H1 (cell line): Measurements from ENCODE around the gene DIPK1B. TPM values are rescaled to one million over a fixed set of nuclear protein-coding genes. Genes with fewer than 3 reads are reported as not detected.
A peak's percentile ranks its signal among the peaks of the same experiment; 100 is the strongest.

Source experiments
- CTCF ChIA-PET: fragments of 300-600 bp; sonication (Branson Sonifier 250); formaldehyde crosslinking; loops from one replicate; lab custom pipeline; 2021; ENCODE audit not compliant: partially characterized antibody; lab: Charles Lee
- POLR2A ChIA-PET: fragments of 300-600 bp; sonication (Branson Sonifier 250); formaldehyde crosslinking; loops from one replicate; lab custom pipeline; 2021; ENCODE audit warnings: inconsistent platforms; ENCODE audit not compliant: partially characterized antibody; lab: Charles Lee
- DNase-seq, 2 experiments: peaks; one replicate each; pipeline versions ENCODE4 v3.0.0 to v3.0.0-alpha.2; 2010 to 2022; ENCODE audit warnings: low spot score in 2 of 2, low read depth in 1 of 2, mixed read lengths in 1 of 2
- FAIRE-seq: peaks from 2 replicates; lab custom pipeline; 2011; peaks lifted over from hg19 to GRCh38; lab: Jason Lieb, UNC
- H2AFZ ChIP-seq: 2 replicates; pipeline ENCODE4 v1.8.1; 2012; ENCODE audit warnings: low read length, inconsistent platforms
- H2AK5ac ChIP-seq: 2 replicates; pipeline ENCODE4 v1.6.1; 2013; ENCODE audit warnings: low read depth, low read length
- H2BK120ac ChIP-seq: replicated peaks from 2 replicates; pipeline ENCODE3; 2013; ENCODE audit warnings: low read depth, low read length, inconsistent platforms
- H2BK12ac ChIP-seq: 2 replicates; pipeline ENCODE4 v1.6.1; 2013; ENCODE audit warnings: low read depth, low read length
- H2BK15ac ChIP-seq: 2 replicates; pipeline ENCODE4 v1.6.1; 2013; ENCODE audit warnings: low read length
- H2BK20ac ChIP-seq: 2 replicates; pipeline ENCODE4 v1.6.1; 2013; ENCODE audit warnings: low read length
- H2BK5ac ChIP-seq: 2 replicates; pipeline ENCODE4 v1.6.1; 2013; ENCODE audit warnings: low read depth, low read length
- H3K14ac ChIP-seq: 2 replicates; pipeline ENCODE4 v1.6.1; 2013; ENCODE audit warnings: inconsistent platforms; ENCODE audit not compliant: insufficient read length
- H3K18ac ChIP-seq: 2 replicates; pipeline ENCODE4 v1.6.1; 2013; ENCODE audit warnings: low read length; ENCODE audit errors: extremely low read depth
- H3K23ac ChIP-seq: 2 replicates; pipeline ENCODE4 v1.6.1; 2013; ENCODE audit warnings: inconsistent platforms; ENCODE audit not compliant: insufficient read length
- H3K23me2 ChIP-seq: 2 replicates; pipeline ENCODE4 v1.6.1; 2013; ENCODE audit warnings: low read depth, low read length
- H3K27ac ChIP-seq: 2 replicates; pipeline ENCODE4 v1.6.1; 2011; ENCODE audit warnings: low read depth, low read length, inconsistent platforms
- H3K27me3 ChIP-seq, 4 experiments: replicated peaks in 1 of 4; 1 replicate in 1 of 4; 2 replicates in 3 of 4; pipeline versions ENCODE4 v1.6.1 to v1.8.1; 2011 to 2013; ENCODE audit warnings: low read length in 3 of 4, mild to moderate bottlenecking in 3 of 4, inconsistent platforms in 2 of 4, mixed read lengths in 2 of 4, moderate library complexity in 1 of 4; ENCODE audit not compliant: control insufficient read depth in 3 of 4, insufficient read depth in 3 of 4; ENCODE audit errors: extremely low read depth in 1 of 4
- H3K36me3 ChIP-seq, 4 experiments: 2 replicates each; pipeline versions ENCODE4 v1.6.1 to v1.8.1; 2011 to 2013; ENCODE audit warnings: mild to moderate bottlenecking in 4 of 4, low read length in 3 of 4, moderate library complexity in 2 of 4, control low read depth in 1 of 4, inconsistent platforms in 1 of 4; ENCODE audit not compliant: insufficient read depth in 4 of 4, control insufficient read depth in 2 of 4
- H3K4ac ChIP-seq: replicated peaks from 2 replicates; pipeline ENCODE3; 2013; ENCODE audit warnings: low read length, low read depth, mixed read lengths, inconsistent platforms; ENCODE audit not compliant: insufficient read length
- H3K4me1 ChIP-seq, 4 experiments: replicated peaks in 1 of 4; 1 replicate in 1 of 4; 2 replicates in 3 of 4; pipeline versions ENCODE4 v1.6.1 to v1.8.1; 2011 to 2013; ENCODE audit warnings: low read length in 3 of 4, inconsistent platforms in 2 of 4, mixed read lengths in 1 of 4; ENCODE audit not compliant: insufficient read depth in 4 of 4, control insufficient read depth in 3 of 4
- H3K4me2 ChIP-seq, 2 experiments: 2 replicates each; pipeline versions ENCODE4 v1.6.1 to v1.8.1; 2011 to 2013; ENCODE audit warnings: low read depth in 2 of 2, low read length in 2 of 2, control low read depth in 1 of 2, inconsistent platforms in 1 of 2, mild to moderate bottlenecking in 1 of 2; ENCODE audit not compliant: insufficient read depth in 1 of 2
- H3K4me3 ChIP-seq, 4 experiments: fragments of 200-600, 300-600 bp in 1 of 4; sonication (generic), shearing (Covaris generic), sonication (Bioruptor Twin) in 1 of 4; 2 replicates each; pipeline versions ENCODE4 v1.5.1 to v1.8.1; 2011 to 2016; ENCODE audit warnings: low read length in 4 of 4, low read depth in 3 of 4, control low read depth in 2 of 4, inconsistent platforms in 2 of 4, mild to moderate bottlenecking in 2 of 4, mixed read lengths in 1 of 4, moderate library complexity in 1 of 4; ENCODE audit not compliant: insufficient read depth in 2 of 4; ENCODE audit errors: extremely low read depth in 1 of 4
- H3K56ac ChIP-seq: replicated peaks from 2 replicates; pipeline ENCODE3; 2013; ENCODE audit warnings: low read depth, mild to moderate bottlenecking, mixed read lengths, low read length, inconsistent platforms; ENCODE audit not compliant: insufficient read length
- H3K79me1 ChIP-seq: 2 replicates; pipeline ENCODE4 v1.6.1; 2013; ENCODE audit warnings: low read depth, low read length, control low read depth
- H3K79me2 ChIP-seq, 2 experiments: 2 replicates each; pipeline versions ENCODE4 v1.6.1 to v1.8.1; 2012 to 2013; ENCODE audit warnings: low read length in 2 of 2, mild to moderate bottlenecking in 2 of 2, inconsistent platforms in 1 of 2; ENCODE audit not compliant: insufficient read depth in 2 of 2, control insufficient read depth in 1 of 2
- H3K9ac ChIP-seq, 4 experiments: replicated peaks in 1 of 4; 1 replicate in 1 of 4; 2 replicates in 3 of 4; pipeline versions ENCODE4 v1.6.1 to v1.8.1; 2011 to 2013; ENCODE audit warnings: low read depth in 3 of 4, low read length in 3 of 4, control low read depth in 2 of 4, mild to moderate bottlenecking in 2 of 4, moderate library complexity in 2 of 4, inconsistent platforms in 1 of 4; ENCODE audit errors: extremely low read depth in 1 of 4
- H3K9me3 ChIP-seq, 2 experiments: 2 replicates each; pipeline versions ENCODE4 v1.6.1 to v1.8.1; 2012 to 2013; ENCODE audit warnings: mild to moderate bottlenecking in 2 of 2, moderate library complexity in 2 of 2, control low read depth in 1 of 2, inconsistent platforms in 1 of 2, low read depth in 1 of 2, low read length in 1 of 2, mixed read lengths in 1 of 2; ENCODE audit not compliant: insufficient read depth in 2 of 2
- H4K20me1 ChIP-seq, 2 experiments: replicated peaks in 1 of 2; 2 replicates each; pipeline versions ENCODE3 to v1.8.1; 2011 to 2013; ENCODE audit warnings: inconsistent platforms in 2 of 2, low read length in 2 of 2, mild to moderate bottlenecking in 1 of 2; ENCODE audit not compliant: insufficient read depth in 2 of 2, control insufficient read depth in 1 of 2
- H4K5ac ChIP-seq: 2 replicates; pipeline ENCODE4 v1.6.1; 2013; ENCODE audit warnings: low read length, low read depth, mixed read lengths, inconsistent platforms; ENCODE audit not compliant: insufficient read length
- H4K8ac ChIP-seq: 2 replicates; pipeline ENCODE4 v1.8.0; 2013; ENCODE audit warnings: mild to moderate bottlenecking, moderate library complexity, low read length, inconsistent platforms; ENCODE audit not compliant: insufficient read depth; ENCODE audit errors: extremely low read depth
- H4K91ac ChIP-seq: replicated peaks from 2 replicates; pipeline ENCODE3; 2013; ENCODE audit warnings: low read length, mixed read lengths, inconsistent platforms; ENCODE audit not compliant: insufficient read length
- EZH2 ChIP-seq: fragments of 200-600 bp; sonication (generic); IDR thresholded peaks from 2 replicates; pipeline ENCODE4 v1.7.1; 2012; ENCODE audit warnings: low read depth, mild to moderate bottlenecking, moderate library complexity, low read length, inconsistent platforms; ENCODE audit not compliant: severe bottlenecking
- GABPA ChIP-seq: IDR thresholded peaks from 2 replicates; pipeline ENCODE4 v1.6.1; 2011; ENCODE audit warnings: mild to moderate bottlenecking, low read length, moderate library complexity, borderline replicate concordance; ENCODE audit not compliant: insufficient read depth
- KDM4A ChIP-seq: IDR thresholded peaks from one replicate; pipeline ENCODE4 v1.7.1; 2012; ENCODE audit warnings: low read depth, mild to moderate bottlenecking, moderate library complexity, low read length, inconsistent platforms; ENCODE audit not compliant: severe bottlenecking
- POLR2A ChIP-seq, 2 experiments: IDR thresholded peaks; 1 replicate in 1 of 2; 2 replicates in 1 of 2; pipeline ENCODE4 v1.6.1; 2011; ENCODE audit warnings: low read depth in 2 of 2, low read length in 2 of 2, mild to moderate bottlenecking in 2 of 2; ENCODE audit errors: control extremely low read depth in 1 of 2
- TAF1 ChIP-seq: IDR thresholded peaks from 2 replicates; pipeline ENCODE4 v1.6.1; 2011; ENCODE audit warnings: mild to moderate bottlenecking, low read depth, low read length
- WGBS, 2 experiments: shearing (Covaris generic) in 1 of 2; methylation state at CpG; one replicate each; pipeline versions ENCODE4 v1.1.6 to v1.1.7; 2013 to 2015; ENCODE audit warnings: low lambda C conversion rate in 2 of 2, mixed read lengths in 2 of 2, inconsistent platforms in 1 of 2, low coverage in 1 of 2, missing lambda C conversion rate in 1 of 2; ENCODE audit not compliant: insufficient replicate concordance in 2 of 2, insufficient coverage in 1 of 2, insufficient read length in 1 of 2; ENCODE audit errors: extremely low coverage in 1 of 2, missing lambda C conversion rate in 1 of 2; 5-methylcytosine and 5-hydroxymethylcytosine counted together
- polyA plus RNA-seq, 7 experiments: library from polyadenylated mRNA; depleted of rRNA in 3 of 7; stranded (reverse) in 5 of 7; unstranded in 2 of 7; fragments of >200 nt in 5 of 7; fragments of 200-250 nt in 2 of 7; gene quantifications; 1 replicate in 5 of 7; 2 replicates in 1 of 7; 4 replicates in 1 of 7; pipeline versions ENCODE4 v1.2.1 to v1.2.3, GENCODE V29; 2011 to 2013; ENCODE audit warnings: missing spikeins in 2 of 7, mixed read lengths in 2 of 7
- total RNA-seq: library from RNA; stranded (reverse); fragmentation: NEBNext Ultra II Directional; extraction: Animal tissue kit (Norgen Biotek cat#: 25700); gene quantifications from 2 replicates; pipeline ENCODE4 v1.2.1, GENCODE V29; 2021

Gene DIPK1B
- total and polyA plus RNA-seq, 2 of the 8 experiments (the other 6 are each of a cell fraction or from before 2014, with no cell fraction given), result 32.3 to 64.8 TPM

GRCh38 chr9:136686794-136687711, 25.3 kb upstream of the DIPK1B start, which contains the start of gene AGPAT2:
TSS of gene AGPAT2 (minus strand) at chr9:136687457. CDS start at chr9:136687357, 100 bp downstream.
- peak within 1 kb of the TSS; percentile 48 to 81 for H3K4me2 ChIP-seq

More at GRCh38 chr9:136686794-136687711, 25.3 kb upstream of the DIPK1B start, which contains the start of gene AGPAT2:
- Histone ChIP-seq H3K23me2 (peaks cover 13% of the 10 kb centered on the region; the same call in 1 of the 2 replicates), H2BK15ac (peak within 1 kb of the TSS; percentile 98; the same call in 1 of the 2 replicates), H2AFZ (no peak within 1 kb of the TSS; the same call in 1 of the 2 replicates), H3K79me2 (no peaks in the 10 kb centered on the region), H4K5ac (peak within 1 kb of the TSS; percentile 54), H2BK20ac (no peak within 1 kb of the TSS; the same call in 1 of the 2 replicates), H3K4me3 (peak within 1 kb of the TSS; percentile 56 to 85 (median 64)), H3K18ac (peak within 1 kb of the TSS; percentile 87), H2BK5ac (peak within 1 kb of the TSS; percentile 52; the same call in 1 of the 2 replicates), H3K79me1 (peaks cover 6% of the 10 kb centered on the region), H4K8ac (peak within 1 kb of the TSS; percentile 87), H4K91ac (peak within 1 kb of the TSS; percentile 98), H3K27me3 (peaks cover 0 to 11% (median 5%) of the 10 kb centered on the region in 4 experiments; a peak in 4 of 7 replicates), H3K14ac (no peak within 1 kb of the TSS), H3K23ac (no peak within 1 kb of the TSS), H3K9ac (peak within 1 kb of the TSS in 2 of 4 experiments; percentile 20 to 40; a peak in 2 of 7 replicates), H3K56ac (no peak within 1 kb of the TSS), H3K9me3 (no peaks in the 10 kb centered on the region), H2BK12ac (peak within 1 kb of the TSS; percentile 39; the same call in 1 of the 2 replicates), H2AK5ac (no peak within 1 kb of the TSS), H3K4me1 (peaks cover 0 to 31% (median 18%) of the 10 kb centered on the region in 4 experiments; a peak in 5 of 7 replicates), H4K20me1 (peaks cover 2 to 10% of the 10 kb centered on the region in 2 experiments), H3K27ac (no peak within 1 kb of the TSS), H3K36me3 (no peaks in the 10 kb centered on the region), H2BK120ac (no peak within 1 kb of the TSS), H3K4ac (peak within 1 kb of the TSS; percentile 78)
- CTCF ChIA-PET, result interaction anchor here (0.5 to 12.8 kb wide), 6 partner anchors 10 to 202 kb away, joined by 3 to 125 read pairs (median 4); no protein-coding TSS in a partner anchor
- WGBS, 2 experiments, result 0% methylated on average over 31 of the region's 106 CpGs; no CpG with 5 or more reads in 1 of the 2 experiments
- FAIRE-seq, result no peak
- no peak for TF ChIP-seq POLR2A (IDR thresholded peaks at IDR 0.05; ENCODE audit: control extremely low read depth in 1 of 2, low read depth in 2 of 2, low read length in 2 of 2)
- TF ChIP-seq EZH2, result peak; percentile 12
- peak; percentile 18; the same call in 1 of the 2 replicates for TF ChIP-seq GABPA
- TF ChIP-seq KDM4A, result peak; percentile 59
- 0 out of 2 replicates have a peak, but pooled peaks have one; percentile 26 for TF ChIP-seq TAF1
- DNase-seq, result peak in 1 of 2 experiments; percentile 71
- POLR2A ChIA-PET, result interaction anchor here (1.2 to 3.7 kb wide), 3 partner anchors 21 to 41 kb away, joined by 3 to 29 read pairs (median 8); no protein-coding TSS in a partner anchor
